Prostate gland (tissue), 2 donors: ENCODE measurements around the gene CDC73.

ENCODE experiments used
- CTCF ChIP-seq, 4 experiments: fragments of 200-600 bp in 2 of 4; fragments of 450-650 bp in 2 of 4; sonication (generic) in 2 of 4; IDR thresholded peaks; 1 replicate in 3 of 4; 2 replicates in 1 of 4; pipeline ENCODE4 v1.5.1; 2016 to 2019; ENCODE audit warnings: antibody characterized with exemption in 4 of 4, mild to moderate bottlenecking in 2 of 4, moderate library complexity in 2 of 4
- POLR2A ChIP-seq: fragments of 450-650 bp; IDR thresholded peaks from one replicate; pipeline ENCODE4 v1.6.1; 2016; ENCODE audit warnings: antibody characterized with exemption, mild to moderate bottlenecking

GRCh38 chr1:193176788-193177187 lies 55.0 kb downstream of the CDC73 start:
- TF ChIP-seq CTCF (IDR thresholded peaks at IDR 0.05) (no peak), POLR2A (no peak)
